Measurements from ENCODE around the gene PFN3.

- no peak for TF ChIP-seq CTCF (IDR thresholded peaks at IDR 0.05)
- no peak for TF ChIP-seq POLR2A (IDR thresholded peaks at IDR 0.05)
Measured at GRCh38 chr5:177388521-177389052, 11.9 kb downstream of the PFN3 start.

All from ovary (tissue), 3 donors.